Natural killer cell (primary cell): ENCODE results near the gene FANCE. TPM values are rescaled to one million over a fixed set of nuclear protein-coding genes. Genes with fewer than 3 reads are reported as not detected.

Experiments
- ATAC-seq, 3 donors: fragments of 150-1000 bp in 2 of 3; fragments of 200-7000 bp in 1 of 3; cut with Tn5 transposase; 1 replicate in 1 of 3; 2 replicates in 2 of 3; pipeline ENCODE4 v1.10.0; 2021; ENCODE audit warnings: mild to moderate bottlenecking in 2 of 3, moderate library complexity in 2 of 3
- DNase-seq, 2 donors: peaks; one replicate each; pipeline versions ENCODE4 v3.0.0 to v3.0.0-alpha.2; 2013 to 2021; ENCODE audit warnings: mixed read lengths in 1 of 2
- H3K27ac ChIP-seq: one replicate; pipeline ENCODE4 v1.5.1; 2013; ENCODE audit warnings: mild to moderate bottlenecking, low read length
- H3K27me3 ChIP-seq: one replicate; pipeline ENCODE4 v1.6.1; 2013; ENCODE audit warnings: low read length; ENCODE audit not compliant: control insufficient read depth, insufficient read depth
- H3K36me3 ChIP-seq: one replicate; pipeline ENCODE4 v1.6.1; 2013; ENCODE audit warnings: low read length; ENCODE audit not compliant: control insufficient read depth, insufficient read depth
- H3K4me1 ChIP-seq: one replicate; pipeline ENCODE4 v1.6.1; 2013; ENCODE audit warnings: low read length; ENCODE audit not compliant: control insufficient read depth, insufficient read depth
- H3K4me3 ChIP-seq: one replicate; pipeline ENCODE4 v1.5.1; 2013; ENCODE audit warnings: low read length
- H3K9me3 ChIP-seq: one replicate; pipeline ENCODE4 v1.6.1; 2013; ENCODE audit warnings: low read length; ENCODE audit not compliant: control insufficient read depth, insufficient read depth
- H3K27ac Mint-ChIP-seq, 2 donors: one replicate each; pipeline ENCODE4 v1.8.0; 2022; ENCODE audit warnings: mild to moderate bottlenecking in 2 of 2, mixed read lengths in 2 of 2, moderate library complexity in 1 of 2
- H3K27me3 Mint-ChIP-seq, 2 donors: one replicate each; pipeline ENCODE4 v1.8.0; 2022; ENCODE audit warnings: low read depth in 2 of 2, mixed read lengths in 2 of 2
- H3K36me3 Mint-ChIP-seq: one replicate; pipeline ENCODE4 v1.8.0; 2022; ENCODE audit warnings: mixed read lengths
- H3K4me1 Mint-ChIP-seq, 2 donors: one replicate each; pipeline ENCODE4 v1.8.0; 2022; ENCODE audit warnings: mixed read lengths in 2 of 2
- H3K4me3 Mint-ChIP-seq: one replicate; pipeline ENCODE4 v1.8.0; 2022; ENCODE audit warnings: mild to moderate bottlenecking, moderate library complexity, mixed read lengths
- H3K9me3 Mint-ChIP-seq, 2 donors: one replicate each; pipeline ENCODE4 v1.8.0; 2022; ENCODE audit warnings: mixed read lengths in 2 of 2
- CTCF ChIP-seq: fragments of 200-600 bp; IDR thresholded peaks from one replicate; pipeline ENCODE4 v1.8.0; 2022; ENCODE audit warnings: antibody characterized with exemption
- WGBS: methylation state at CpG from one replicate; pipeline ENCODE4 v1.1.7; 2013; ENCODE audit warnings: missing lambda C conversion rate; ENCODE audit not compliant: insufficient coverage; 5-methylcytosine and 5-hydroxymethylcytosine counted together
- intact Hi-C: fragments of 100-400 bp; cut with micrococcal nuclease; formaldehyde crosslinking; loops from one replicate; pipeline ENCODE4 v1.14.2; 2022
- total RNA-seq, 4 donors: library from RNA; stranded (reverse); fragments of 120-200 nt in 1 of 4; gene quantifications; one replicate each; pipeline versions ENCODE4 v1.2.3 to v1.2.4, GENCODE V29; 2013 to 2022

The FANCE gene
- total RNA-seq, 3 donors from 2014 or later (not counting 1 experiment from before 2014, with no cell fraction given): 2.2 to 3.2 (median 2.6) TPM

GRCh38 chr6:35487658-35488516 is 35.7 kb downstream of the FANCE start:
- H3K4me1 ChIP-seq: peaks cover 6% of the 10 kb centered on the region
- peaks cover 2 to 21% of the 10 kb centered on the region in 2 donors for H3K4me1 Mint-ChIP-seq

DNA sequence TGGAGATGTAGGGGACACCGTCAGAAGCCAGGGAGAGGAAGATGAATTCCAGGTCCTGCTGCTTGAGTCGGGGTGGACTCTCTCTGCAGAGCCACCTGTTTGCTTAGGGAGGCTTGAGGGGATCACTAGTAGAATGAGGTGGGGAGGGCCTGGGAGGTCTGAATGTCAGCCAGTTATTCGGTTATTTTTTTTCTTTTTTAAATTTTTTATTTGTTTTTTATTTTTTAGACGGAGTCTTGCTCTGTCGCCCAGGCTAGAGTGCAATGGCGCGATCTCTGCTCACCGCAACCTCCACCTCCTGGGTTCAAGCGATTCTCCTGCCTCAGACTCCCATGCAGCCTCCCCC is 36.4 kb downstream of the FANCE start:
- Histone ChIP-seq H3K4me1 (peaks cover 6% of the 10 kb centered on the region), H3K9me3 (no peaks in the 10 kb centered on the region), H3K27me3 (no peaks in the 10 kb centered on the region), H3K36me3 (no peaks in the 10 kb centered on the region), H3K4me3 (no peak overlapping the region), H3K27ac (no peak overlapping the region)
- Mint-ChIP-seq H3K27ac (no peak overlapping the region), H3K36me3 (no peaks in the 10 kb centered on the region), H3K27me3 (peaks cover 9 to 13% of the 10 kb centered on the region in 2 donors), H3K4me3 (no peak overlapping the region), H3K4me1 (peaks cover 8 to 27% of the 10 kb centered on the region in 2 donors), H3K9me3 (no peaks in the 10 kb centered on the region)
- ATAC-seq (no peak), DNase-seq (no peak)
- intact Hi-C loops: no loop called here
- TF ChIP-seq CTCF: no peak
- 87% methylated on average over 9 of the region's 9 CpGs for WGBS

More at GRCh38 chr6:35487658-35488516, 35.7 kb downstream of the FANCE start:
- DNase-seq (no peak), ATAC-seq (no peak)
- Mint-ChIP-seq H3K36me3 (no peaks in the 10 kb centered on the region), H3K27me3 (peaks cover 3 to 10% of the 10 kb centered on the region in 2 donors), H3K4me3 (no peak overlapping the region), H3K27ac (no peak overlapping the region), H3K9me3 (no peaks in the 10 kb centered on the region)
- Histone ChIP-seq H3K27me3 (no peaks in the 10 kb centered on the region), H3K9me3 (no peaks in the 10 kb centered on the region), H3K4me3 (no peak overlapping the region), H3K36me3 (no peaks in the 10 kb centered on the region), H3K27ac (no peak overlapping the region)
- TF ChIP-seq CTCF: no peak
- WGBS: 29% methylated on average over 9 of the region's 9 CpGs
- intact Hi-C loops: no loop called here

- Mint-ChIP-seq H3K27ac (no peak overlapping the region), H3K36me3 (no peaks in the 10 kb centered on the region), H3K4me1 (peaks cover 8 to 31% of the 10 kb centered on the region in 2 donors), H3K27me3 (peaks cover 9 to 13% of the 10 kb centered on the region in 2 donors), H3K4me3 (no peak overlapping the region), H3K9me3 (no peaks in the 10 kb centered on the region)
- Histone ChIP-seq H3K4me3 (no peak overlapping the region), H3K27ac (no peak overlapping the region), H3K4me1 (peaks cover 6% of the 10 kb centered on the region), H3K36me3 (no peaks in the 10 kb centered on the region), H3K27me3 (no peaks in the 10 kb centered on the region), H3K9me3 (no peaks in the 10 kb centered on the region)
- TF ChIP-seq CTCF: no peak
- DNase-seq (no peak), ATAC-seq (no peak)
- 95% methylated on average over 1 of the region's 1 CpG for WGBS
- intact Hi-C loops: no loop called here
These were observed 36.9 kb downstream of the FANCE start for GRCh38 chr6:35489066-35489465.
